ENCODE data around the gene TSTD1. TPM values are rescaled to one million over a fixed set of nuclear protein-coding genes. Genes with fewer than 3 reads are reported as not detected.
A peak's percentile ranks its signal among the peaks of the same experiment; 100 is the strongest.

TSTD1 gene
- total RNA-seq, 1 experiment from 2014 or later: 20.1 TPM

DNA sequence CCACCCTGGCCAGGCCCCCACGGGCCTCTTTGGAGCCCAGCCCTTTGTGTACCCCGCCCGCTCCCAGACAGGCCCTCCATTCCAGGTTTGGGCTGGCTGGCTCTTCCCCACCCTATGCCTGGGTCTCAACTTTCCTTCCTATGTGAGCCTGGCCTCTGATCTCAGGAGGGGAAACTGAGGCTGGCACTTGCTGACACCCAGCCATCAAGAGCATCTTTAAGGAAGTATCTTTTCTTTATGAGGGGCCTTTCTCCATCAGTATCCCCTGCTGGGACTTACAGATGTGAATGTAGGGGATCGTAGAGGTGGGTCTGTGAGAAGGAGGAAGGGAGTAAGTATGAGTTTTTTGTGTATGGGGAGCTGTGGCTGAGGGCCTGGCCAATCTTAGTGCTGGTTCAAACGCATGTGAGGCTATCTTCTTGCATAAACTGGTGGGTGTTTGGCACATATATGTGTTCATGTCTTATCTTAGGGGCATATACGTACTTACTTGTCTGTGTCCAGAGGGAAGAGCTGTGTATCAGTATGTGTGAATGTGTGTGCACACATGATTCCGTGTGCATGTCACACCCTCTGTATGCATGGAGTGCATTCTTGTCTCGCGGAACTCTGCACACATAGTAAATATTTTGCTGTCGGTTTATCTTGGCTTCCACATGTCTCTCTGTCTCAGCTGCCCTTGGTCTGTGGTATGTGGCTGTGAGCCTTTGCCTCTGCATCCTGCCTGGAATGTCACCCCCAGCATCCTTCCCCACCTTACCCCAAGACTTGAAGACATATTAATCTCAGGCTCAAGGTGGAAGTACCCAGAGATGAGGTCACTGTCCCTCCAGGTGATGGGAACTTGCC lies 45.2 kb upstream of the TSTD1 start:
- no TSS peak for BruUV-seq (replicated peaks)
- in situ Hi-C loops (cut with HindIII; ENCODE audit: low pct_unique_long_range_greater_than_20kb, low sequenced_read_pairs): no loop called here
- intact Hi-C loops (cut with micrococcal nuclease; ENCODE audit: unreplicated experiment): no loop called here
- TF ChIP-seq TCF7L2 (IDR thresholded peaks at IDR 0.05; ENCODE audit: low read depth, low read length) (no peak), SIN3A (IDR thresholded peaks at IDR 0.05; ENCODE audit: borderline replicate concordance, insufficient read depth, low read depth, low read length) (no peak), POLR2AphosphoS5 (IDR thresholded peaks at IDR 0.05; ENCODE audit: low read depth, low read length) (no peak)
- TF ChIP-seq, protein P1, sequence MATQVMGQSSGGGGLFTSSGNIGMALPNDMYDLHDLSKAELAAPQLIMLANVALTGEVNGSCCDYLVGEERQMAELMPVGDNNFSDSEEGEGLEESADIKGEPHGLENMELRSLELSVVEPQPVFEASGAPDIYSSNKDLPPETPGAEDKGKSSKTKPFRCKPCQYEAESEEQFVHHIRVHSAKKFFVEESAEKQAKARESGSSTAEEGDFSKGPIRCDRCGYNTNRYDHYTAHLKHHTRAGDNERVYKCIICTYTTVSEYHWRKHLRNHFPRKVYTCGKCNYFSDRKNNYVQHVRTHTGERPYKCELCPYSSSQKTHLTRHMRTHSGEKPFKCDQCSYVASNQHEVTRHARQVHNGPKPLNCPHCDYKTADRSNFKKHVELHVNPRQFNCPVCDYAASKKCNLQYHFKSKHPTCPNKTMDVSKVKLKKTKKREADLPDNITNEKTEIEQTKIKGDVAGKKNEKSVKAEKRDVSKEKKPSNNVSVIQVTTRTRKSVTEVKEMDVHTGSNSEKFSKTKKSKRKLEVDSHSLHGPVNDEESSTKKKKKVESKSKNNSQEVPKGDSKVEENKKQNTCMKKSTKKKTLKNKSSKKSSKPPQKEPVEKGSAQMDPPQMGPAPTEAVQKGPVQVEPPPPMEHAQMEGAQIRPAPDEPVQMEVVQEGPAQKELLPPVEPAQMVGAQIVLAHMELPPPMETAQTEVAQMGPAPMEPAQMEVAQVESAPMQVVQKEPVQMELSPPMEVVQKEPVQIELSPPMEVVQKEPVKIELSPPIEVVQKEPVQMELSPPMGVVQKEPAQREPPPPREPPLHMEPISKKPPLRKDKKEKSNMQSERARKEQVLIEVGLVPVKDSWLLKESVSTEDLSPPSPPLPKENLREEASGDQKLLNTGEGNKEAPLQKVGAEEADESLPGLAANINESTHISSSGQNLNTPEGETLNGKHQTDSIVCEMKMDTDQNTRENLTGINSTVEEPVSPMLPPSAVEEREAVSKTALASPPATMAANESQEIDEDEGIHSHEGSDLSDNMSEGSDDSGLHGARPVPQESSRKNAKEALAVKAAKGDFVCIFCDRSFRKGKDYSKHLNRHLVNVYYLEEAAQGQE (IDR thresholded peaks at IDR 0.05; ENCODE audit: insufficient read depth in 1 of 2, low read depth in 2 of 2, low read length in 1 of 2): no peak
- TF ChIP-seq, protein P2, sequence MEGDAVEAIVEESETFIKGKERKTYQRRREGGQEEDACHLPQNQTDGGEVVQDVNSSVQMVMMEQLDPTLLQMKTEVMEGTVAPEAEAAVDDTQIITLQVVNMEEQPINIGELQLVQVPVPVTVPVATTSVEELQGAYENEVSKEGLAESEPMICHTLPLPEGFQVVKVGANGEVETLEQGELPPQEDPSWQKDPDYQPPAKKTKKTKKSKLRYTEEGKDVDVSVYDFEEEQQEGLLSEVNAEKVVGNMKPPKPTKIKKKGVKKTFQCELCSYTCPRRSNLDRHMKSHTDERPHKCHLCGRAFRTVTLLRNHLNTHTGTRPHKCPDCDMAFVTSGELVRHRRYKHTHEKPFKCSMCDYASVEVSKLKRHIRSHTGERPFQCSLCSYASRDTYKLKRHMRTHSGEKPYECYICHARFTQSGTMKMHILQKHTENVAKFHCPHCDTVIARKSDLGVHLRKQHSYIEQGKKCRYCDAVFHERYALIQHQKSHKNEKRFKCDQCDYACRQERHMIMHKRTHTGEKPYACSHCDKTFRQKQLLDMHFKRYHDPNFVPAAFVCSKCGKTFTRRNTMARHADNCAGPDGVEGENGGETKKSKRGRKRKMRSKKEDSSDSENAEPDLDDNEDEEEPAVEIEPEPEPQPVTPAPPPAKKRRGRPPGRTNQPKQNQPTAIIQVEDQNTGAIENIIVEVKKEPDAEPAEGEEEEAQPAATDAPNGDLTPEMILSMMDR (IDR thresholded peaks at IDR 0.05): no peak
- Histone ChIP-seq H3K4me1 (ENCODE audit: control insufficient read depth, insufficient read depth, low read length) (peaks cover 4% of the 10 kb centered on the region; the same call in 1 of the 2 replicates), H3K9me3 (ENCODE audit: control insufficient read depth, insufficient read depth, low read depth, low read length) (no peaks in the 10 kb centered on the region), H3K27me3 (ENCODE audit: control insufficient read depth, insufficient read depth, low read length) (no peaks in the 10 kb centered on the region), H3K4me3 (ENCODE audit: low read depth in 2 of 2, low read length in 2 of 2) (no peak overlapping the region), H3K27ac (ENCODE audit: low read length) (no peak overlapping the region), H3K36me3 (ENCODE audit: control insufficient read depth, insufficient read depth, low read length) (no peaks in the 10 kb centered on the region)
- no peak for ATAC-seq
- POLR2A ChIA-PET: no interaction called here
- CTCF ChIA-PET: interaction anchor here (0.6 kb wide), 1 partner anchor 124 kb away, joined by 15 read pairs; no protein-coding TSS in a partner anchor
- no peak for DNase-seq (ENCODE audit: low read depth, low spot score)

DNA sequence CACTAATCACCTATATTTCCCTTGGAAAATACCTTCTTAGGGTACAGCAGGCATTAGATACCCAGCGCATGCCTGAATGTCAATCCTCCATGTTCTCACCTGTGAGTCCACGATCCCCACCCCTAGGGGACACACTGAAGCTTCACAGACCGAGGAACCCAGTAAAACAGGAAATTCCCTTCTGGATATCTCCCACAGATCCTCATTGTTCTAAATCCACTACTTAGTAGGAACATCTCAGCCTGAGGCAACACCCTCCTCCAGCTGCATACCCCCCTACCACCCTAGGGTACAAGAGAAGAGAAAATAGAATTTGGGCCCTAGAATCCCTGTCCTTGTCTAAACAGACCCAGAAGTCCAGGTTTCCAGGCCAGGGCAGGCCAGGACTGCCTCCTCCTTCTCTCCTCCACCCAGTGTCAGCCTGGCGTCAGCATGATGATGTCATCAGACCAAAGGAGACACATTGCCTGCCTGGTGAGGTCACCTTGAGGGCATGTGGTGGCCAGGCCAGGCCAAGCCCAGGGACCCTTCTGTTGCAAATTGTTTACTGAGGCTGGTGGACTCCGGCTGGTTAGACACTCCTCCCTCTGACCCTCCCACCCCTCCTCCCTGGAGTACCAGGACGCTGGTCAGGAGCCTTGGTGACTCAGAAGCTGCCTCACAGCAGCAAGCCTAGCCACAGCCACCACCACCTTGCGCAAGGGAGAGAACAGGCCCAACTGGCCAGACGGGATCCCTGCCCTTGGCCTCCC lies 44.4 kb upstream of the TSTD1 start:
- TF ChIP-seq, protein P2 (IDR thresholded peaks at IDR 0.05): no peak
- Histone ChIP-seq H3K9me3 (ENCODE audit: control insufficient read depth, insufficient read depth, low read depth, low read length) (no peaks in the 10 kb centered on the region), H3K4me3 (ENCODE audit: low read depth in 2 of 2, low read length in 2 of 2) (no peak overlapping the region), H3K27ac (ENCODE audit: low read length) (no peak overlapping the region), H3K27me3 (ENCODE audit: control insufficient read depth, insufficient read depth, low read length) (no peaks in the 10 kb centered on the region), H3K36me3 (ENCODE audit: control insufficient read depth, insufficient read depth, low read length) (no peaks in the 10 kb centered on the region), H3K4me1 (ENCODE audit: control insufficient read depth, insufficient read depth, low read length) (peaks cover 4% of the 10 kb centered on the region; the same call in 1 of the 2 replicates)
- ATAC-seq: peak; percentile 65; the same call in 1 of the 2 replicates
- intact Hi-C loops (cut with micrococcal nuclease; ENCODE audit: unreplicated experiment) (no loop called here), in situ Hi-C loops (cut with HindIII; ENCODE audit: low pct_unique_long_range_greater_than_20kb, low sequenced_read_pairs) (no loop called here)
- DNase-seq (ENCODE audit: low read depth, low spot score): peak; percentile 73
- CTCF ChIA-PET: no interaction called here
- POLR2A ChIA-PET: no interaction called here
- no TSS peak for BruUV-seq (replicated peaks)
